Neural crest cell (in vitro differentiated cells): ENCODE measurements around the gene ZNF280A. TPM values are rescaled to one million over a fixed set of nuclear protein-coding genes. Genes with fewer than 3 reads are reported as not detected.
"Not testable (repeated sequence)": the region's sequence is repeated elsewhere in the genome, so short reads cannot be mapped to it uniquely, and the experiment has no call there.

Experiments
- DNase-seq: peaks from one replicate; pipeline ENCODE4 v3.0.0; 2021; ENCODE audit warnings: low read depth, mixed read lengths, low spot score
- H3K27ac Mint-ChIP-seq: one replicate; pipeline ENCODE4 v1.8.0; 2021; ENCODE audit warnings: mild to moderate bottlenecking, mixed read lengths; ENCODE audit not compliant: unreplicated experiment
- H3K27me3 Mint-ChIP-seq: 2 replicates; pipeline ENCODE4 v1.8.0; 2021; ENCODE audit warnings: low read depth, mild to moderate bottlenecking, mixed read lengths
- H3K36me3 Mint-ChIP-seq: 2 replicates; pipeline ENCODE4 v1.8.0; 2021; ENCODE audit warnings: low read depth, mild to moderate bottlenecking, mixed read lengths
- H3K4me1 Mint-ChIP-seq: 2 replicates; pipeline ENCODE4 v1.8.0; 2021; ENCODE audit warnings: mixed read lengths
- H3K4me3 Mint-ChIP-seq: one replicate; pipeline ENCODE4 v1.8.0; 2021; ENCODE audit warnings: mild to moderate bottlenecking, mixed read lengths
- H3K9me3 Mint-ChIP-seq: 2 replicates; pipeline ENCODE4 v1.8.0; 2021; ENCODE audit warnings: mixed read lengths
- CTCF ChIP-seq: fragments of 200-600 bp; sonication (generic); conservative IDR thresholded peaks from 2 replicates; pipeline ENCODE4 v1.5.0; 2021; ENCODE audit warnings: antibody characterized with exemption, mild to moderate bottlenecking
- total RNA-seq: library from RNA; stranded (reverse); gene quantifications from 2 replicates; pipeline ENCODE4 v1.2.1, GENCODE V29; 2021

ZNF280A gene
- total RNA-seq, 1 donor from 2014 or later, result not detected

- no peak for TF ChIP-seq CTCF
- no peaks in the 10 kb centered on the region for H3K4me1 Mint-ChIP-seq
- no peak overlapping the region for H3K27ac Mint-ChIP-seq
- H3K36me3 Mint-ChIP-seq, result no peaks in the 10 kb centered on the region
- no peaks in the 10 kb centered on the region for H3K9me3 Mint-ChIP-seq
- H3K27me3 Mint-ChIP-seq, result peaks cover 36% of the 10 kb centered on the region
- H3K4me3 Mint-ChIP-seq, result no peak overlapping the region
- DNase-seq, result no peak
Measured at GRCh38 chr22:22533417-22533816, 13.3 kb upstream of the ZNF280A start.

- not testable (repeated sequence) for H3K36me3 Mint-ChIP-seq, H3K9me3 Mint-ChIP-seq, H3K4me3 Mint-ChIP-seq, H3K4me1 Mint-ChIP-seq, H3K27ac Mint-ChIP-seq, DNase-seq
- peaks cover 28% of the 10 kb centered on the region for H3K27me3 Mint-ChIP-seq
Measured at GRCh38 chr22:22532547-22533071, 12.5 kb upstream of the ZNF280A start.

- H3K4me3 Mint-ChIP-seq, result no peak overlapping the region
- DNase-seq, result no peak
- no peaks in the 10 kb centered on the region for H3K4me1 Mint-ChIP-seq
- H3K27ac Mint-ChIP-seq, result no peak overlapping the region
- H3K9me3 Mint-ChIP-seq, result no peaks in the 10 kb centered on the region
- H3K27me3 Mint-ChIP-seq, result peaks cover 22% of the 10 kb centered on the region
- no peaks in the 10 kb centered on the region for H3K36me3 Mint-ChIP-seq
- no peak for TF ChIP-seq CTCF
Measured at GRCh38 chr22:22531770-22532546, 11.9 kb upstream of the ZNF280A start.

GRCh38 chr22:22528780-22529179 lies 8.7 kb upstream of the ZNF280A start:
- Mint-ChIP-seq H3K27ac (no peak overlapping the region), H3K9me3 (no peaks in the 10 kb centered on the region), H3K27me3 (peaks cover 21% of the 10 kb centered on the region), H3K4me3 (no peak overlapping the region), H3K36me3 (no peaks in the 10 kb centered on the region), H3K4me1 (no peaks in the 10 kb centered on the region)
- no peak for TF ChIP-seq CTCF
- DNase-seq, result no peak

- peaks cover 3% of the 10 kb centered on the region for H3K9me3 Mint-ChIP-seq
- no peak overlapping the region for H3K27ac Mint-ChIP-seq
- TF ChIP-seq CTCF, result no peak
- H3K4me1 Mint-ChIP-seq, result no peaks in the 10 kb centered on the region
- no peak overlapping the region for H3K4me3 Mint-ChIP-seq
- no peak for DNase-seq
- H3K27me3 Mint-ChIP-seq, result peaks cover 24% of the 10 kb centered on the region
- H3K36me3 Mint-ChIP-seq, result no peaks in the 10 kb centered on the region
Measured at GRCh38 chr22:22527312-22527711, 7.2 kb upstream of the ZNF280A start.

GRCh38 chr22:22526125-22526912 lies 6.2 kb upstream of the ZNF280A start:
- no peak overlapping the region for H3K4me3 Mint-ChIP-seq
- no peak for DNase-seq
- no peaks in the 10 kb centered on the region for H3K4me1 Mint-ChIP-seq
- H3K9me3 Mint-ChIP-seq, result peaks cover 3% of the 10 kb centered on the region
- H3K27me3 Mint-ChIP-seq, result peaks cover 27% of the 10 kb centered on the region
- no peaks in the 10 kb centered on the region for H3K36me3 Mint-ChIP-seq
- no peak for TF ChIP-seq CTCF
- H3K27ac Mint-ChIP-seq, result no peak overlapping the region
